Right atrium auricular region (tissue), 2 donors: ENCODE results near the gene CCDC142. TPM values are rescaled to one million over a fixed set of nuclear protein-coding genes. Genes with fewer than 3 reads are reported as not detected.

Source experiments
- DNase-seq: peaks from one replicate; pipeline ENCODE4 v3.0.0-alpha.2; 2019; ENCODE audit warnings: low spot score
- H3K27ac ChIP-seq, 2 donors: fragments of 200-600 bp; sonication (generic); 1 replicate in 1 of 2; 2 replicates in 1 of 2; pipeline ENCODE4 v1.5.1; 2016 to 2019
- H3K27me3 ChIP-seq, 2 donors: fragments of 200-600 bp; sonication (generic); one replicate each; pipeline versions ENCODE4 v1.5.1 to v1.6.0; 2017 to 2019
- H3K36me3 ChIP-seq: fragments of 200-600 bp; sonication (generic); one replicate; pipeline ENCODE4 v1.5.1; 2016
- H3K4me1 ChIP-seq, 2 donors: fragments of 200-600 bp; sonication (generic); one replicate each; pipeline versions ENCODE4 v1.5.1 to v1.6.0; 2017 to 2019
- H3K4me3 ChIP-seq, 2 donors: fragments of 200-600 bp; sonication (generic); 1 replicate in 1 of 2; 2 replicates in 1 of 2; pipeline ENCODE4 v1.5.1; 2017 to 2019; ENCODE audit warnings: mild to moderate bottlenecking in 1 of 2, moderate library complexity in 1 of 2
- H3K9me3 ChIP-seq, 2 donors: fragments of 200-600 bp; sonication (generic); one replicate each; pipeline ENCODE4 v1.5.1; 2019
- CTCF ChIP-seq, 2 donors: fragments of 200-600 bp; sonication (generic); IDR thresholded peaks; one replicate each; pipeline ENCODE4 v1.5.1; 2019; ENCODE audit warnings: antibody characterized with exemption in 2 of 2
- total RNA-seq, 2 donors: library from RNA; depleted of rRNA; stranded (reverse); fragments of >200 nt; gene quantifications; one replicate each; pipeline ENCODE4 v1.1.0, GENCODE V29; 2016

The CCDC142 gene
- total RNA-seq, 2 donors from 2014 or later, result 3.8 to 13.6 TPM

- Histone ChIP-seq H3K9me3 (no peaks in the 10 kb centered on the region), H3K27ac (no peak overlapping the region), H3K4me3 (no peak overlapping the region), H3K36me3 (peaks cover 7% of the 10 kb centered on the region), H3K4me1 (peaks cover 0 to 45% of the 10 kb centered on the region in 2 donors), H3K27me3 (peaks cover 26 to 34% of the 10 kb centered on the region in 2 donors)
- no peak for TF ChIP-seq CTCF (IDR thresholded peaks at IDR 0.05)
- no peak for DNase-seq
Observed at GRCh38 chr2:74510272-74510671, 27.5 kb upstream of the CCDC142 start.

- H3K9me3 ChIP-seq, result no peaks in the 10 kb centered on the region
- H3K27ac ChIP-seq, result peak overlapping the region; percentile 97 to 99
- peaks cover 14% of the 10 kb centered on the region for H3K36me3 ChIP-seq
- peaks cover 0 to 49% of the 10 kb centered on the region in 2 donors for H3K4me1 ChIP-seq
- peaks cover 8 to 12% of the 10 kb centered on the region in 2 donors for H3K27me3 ChIP-seq
- no peak for DNase-seq
- H3K4me3 ChIP-seq, result peak overlapping the region; percentile 78 to 92
- TF ChIP-seq CTCF (IDR thresholded peaks at IDR 0.05), result no peak
Observed at GRCh38 chr2:74507926-74508520, 25.2 kb upstream of the CCDC142 start.

- Histone ChIP-seq H3K27me3 (peaks cover 3 to 6% of the 10 kb centered on the region in 2 donors), H3K36me3 (peaks cover 14% of the 10 kb centered on the region), H3K27ac (peak within 1 kb of the TSS; percentile 97 to 99), H3K4me3 (peak within 1 kb of the TSS; percentile 78 to 92), H3K9me3 (no peaks in the 10 kb centered on the region), H3K4me1 (peaks cover 0 to 56% of the 10 kb centered on the region in 2 donors)
- DNase-seq, result peak; percentile 98
- TF ChIP-seq CTCF (IDR thresholded peaks at IDR 0.05), result peak in 1 of 2 donors; percentile 47
Observed at GRCh38 chr2:74507145-74507925, 24.5 kb upstream of the CCDC142 start, which contains the start of gene PCGF1. Gene PCGF1, minus strand, starts transcription at chr2:74507695. Its CDS starts 27 bp downstream, at chr2:74507668.

- Histone ChIP-seq H3K36me3 (peaks cover 14% of the 10 kb centered on the region), H3K4me1 (peaks cover 0 to 62% of the 10 kb centered on the region in 2 donors), H3K4me3 (no peak overlapping the region), H3K9me3 (no peaks in the 10 kb centered on the region), H3K27ac (no peak overlapping the region), H3K27me3 (no peaks in the 10 kb centered on the region)
- DNase-seq, result no peak
- no peak for TF ChIP-seq CTCF (IDR thresholded peaks at IDR 0.05)
Observed at GRCh38 chr2:74505448-74506246, 22.8 kb upstream of the CCDC142 start.

- peak overlapping the region in 1 of 2 donors; percentile 84 for H3K27ac ChIP-seq
- peaks cover 2 to 3% of the 10 kb centered on the region in 2 donors for H3K27me3 ChIP-seq
- H3K36me3 ChIP-seq, result peaks cover 14% of the 10 kb centered on the region
- no peak for TF ChIP-seq CTCF (IDR thresholded peaks at IDR 0.05)
- no peaks in the 10 kb centered on the region for H3K9me3 ChIP-seq
- DNase-seq, result no peak
- H3K4me1 ChIP-seq, result peaks cover 0 to 67% of the 10 kb centered on the region in 2 donors
- H3K4me3 ChIP-seq, result no peak overlapping the region
Observed at GRCh38 chr2:74504591-74504990, 21.8 kb upstream of the CCDC142 start.
